ENCODE measurements around the gene ZPBP2. TPM values are rescaled to one million over a fixed set of nuclear protein-coding genes. Genes with fewer than 3 reads are reported as not detected.

ZPBP2 gene
- total RNA-seq, 1 donor from 2014 or later, result not detected

- H3K4me3 ChIP-seq (ENCODE audit: low read depth, low read length), result peak overlapping the region; percentile 86
- no peak for TF ChIP-seq CTCF (conservative IDR thresholded peaks at IDR 0.05; ENCODE audit: low read depth, low read length)
- DNase-seq (ENCODE audit: low read depth), result no peak
These were observed 58.2 kb downstream of the ZPBP2 start for GRCh38 chr17:39926135-39926587.

GRCh38 chr17:39926588-39927100 is 58.6 kb downstream of the ZPBP2 start:
- DNase-seq (ENCODE audit: low read depth), result no peak
- peak overlapping the region; percentile 86 for H3K4me3 ChIP-seq (ENCODE audit: low read depth, low read length)
- no peak for TF ChIP-seq CTCF (conservative IDR thresholded peaks at IDR 0.05; ENCODE audit: low read depth, low read length)

Other genes starting within 250 kb of the ZPBP2 start
- gene PPP1R1B, start 241.2 kb upstream of the ZPBP2 start, total RNA-seq, result not detected in 2 replicates
- 34.0 and 40.7 TPM in 2 replicates for gene STARD3, start 231.1 kb upstream of the ZPBP2 start, total RNA-seq
- 0.07 TPM in 1 of 2 replicates, not detected in the other for gene TCAP, start 202.9 kb upstream of the ZPBP2 start, total RNA-seq
- not detected in 2 replicates for gene PNMT, start 199.7 kb upstream of the ZPBP2 start, total RNA-seq
- gene PGAP3, start 180.1 kb upstream of the ZPBP2 start, total RNA-seq, result 6.1 and 11.2 TPM in 2 replicates
- 29.4 and 53.3 TPM in 2 replicates for gene ERBB2, start 168.1 kb upstream of the ZPBP2 start, total RNA-seq
- 64.0 and 95.7 TPM in 2 replicates for gene MIEN1, start 137.7 kb upstream of the ZPBP2 start, total RNA-seq
- 20.1 and 42.0 TPM in 2 replicates for gene GRB7, start 130.3 kb upstream of the ZPBP2 start, total RNA-seq
- gene IKZF3, start 3.9 kb upstream of the ZPBP2 start, total RNA-seq, result 0.07 TPM in 1 of 2 replicates, not detected in the other
- 3.2 and 3.3 TPM in 2 replicates for gene GSDMB, start 50.4 kb downstream of the ZPBP2 start, total RNA-seq
- gene ORMDL3, start 59.4 kb downstream of the ZPBP2 start, total RNA-seq, result 23.3 and 35.6 TPM in 2 replicates
- not detected in 2 replicates for gene LRRC3C, start 59.5 kb downstream of the ZPBP2 start, total RNA-seq
- gene GSDMA, start 94.8 kb downstream of the ZPBP2 start, total RNA-seq, result 0.23 TPM in 1 of 2 replicates, not detected in the other
- gene PSMD3, start 112.6 kb downstream of the ZPBP2 start, total RNA-seq, result 106 and 191 TPM in 2 replicates
- not detected in 2 replicates for gene CSF3, start 147.2 kb downstream of the ZPBP2 start, total RNA-seq
- gene MED24, start 186.2 kb downstream of the ZPBP2 start, total RNA-seq, result 90.0 and 98.6 TPM in 2 replicates
- gene THRA, start 194.8 kb downstream of the ZPBP2 start, total RNA-seq, result 3.8 and 5.4 TPM in 2 replicates
- 0.40 and 1.2 TPM in 2 replicates for gene NR1D1, start 232.4 kb downstream of the ZPBP2 start, total RNA-seq